Prostate gland (tissue), 2 donors: ENCODE results near the gene NDC80.

Experiments used
- POLR2AphosphoS5 ChIP-seq: sonication (generic); formaldehyde crosslinking; IDR thresholded peaks from one replicate; pipeline ENCODE4 v1.6.1; 2017; ENCODE audit warnings: antibody characterized with exemption
- TF ChIP-seq, protein P1 (sequence below), 4 experiments: fragments of 200-600 bp in 2 of 4; fragments of 450-650 bp in 2 of 4; sonication (generic) in 2 of 4; IDR thresholded peaks; 1 replicate in 3 of 4; 2 replicates in 1 of 4; pipeline ENCODE4 v1.5.1; 2016 to 2019; ENCODE audit warnings: antibody characterized with exemption in 4 of 4, mild to moderate bottlenecking in 2 of 4, moderate library complexity in 2 of 4

DNA sequence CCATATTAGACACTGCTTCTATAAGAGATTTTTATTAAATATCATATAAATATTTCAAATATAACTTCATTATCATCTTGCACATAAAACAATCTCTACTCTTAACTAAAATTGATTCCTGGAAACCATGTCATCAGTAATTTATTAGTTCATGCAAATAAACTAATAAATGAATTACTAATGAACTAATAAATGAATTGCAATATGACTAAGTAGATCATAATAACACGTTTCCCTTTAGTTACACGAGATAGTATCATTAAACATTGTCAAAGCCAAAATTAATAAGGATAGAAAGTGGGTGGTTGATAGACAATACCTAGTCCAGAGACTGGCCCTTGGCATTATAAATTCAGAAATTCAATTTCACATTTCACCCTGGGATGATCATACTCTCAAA lies 26.2 kb upstream of the NDC80 start:
- TF ChIP-seq, protein P1, sequence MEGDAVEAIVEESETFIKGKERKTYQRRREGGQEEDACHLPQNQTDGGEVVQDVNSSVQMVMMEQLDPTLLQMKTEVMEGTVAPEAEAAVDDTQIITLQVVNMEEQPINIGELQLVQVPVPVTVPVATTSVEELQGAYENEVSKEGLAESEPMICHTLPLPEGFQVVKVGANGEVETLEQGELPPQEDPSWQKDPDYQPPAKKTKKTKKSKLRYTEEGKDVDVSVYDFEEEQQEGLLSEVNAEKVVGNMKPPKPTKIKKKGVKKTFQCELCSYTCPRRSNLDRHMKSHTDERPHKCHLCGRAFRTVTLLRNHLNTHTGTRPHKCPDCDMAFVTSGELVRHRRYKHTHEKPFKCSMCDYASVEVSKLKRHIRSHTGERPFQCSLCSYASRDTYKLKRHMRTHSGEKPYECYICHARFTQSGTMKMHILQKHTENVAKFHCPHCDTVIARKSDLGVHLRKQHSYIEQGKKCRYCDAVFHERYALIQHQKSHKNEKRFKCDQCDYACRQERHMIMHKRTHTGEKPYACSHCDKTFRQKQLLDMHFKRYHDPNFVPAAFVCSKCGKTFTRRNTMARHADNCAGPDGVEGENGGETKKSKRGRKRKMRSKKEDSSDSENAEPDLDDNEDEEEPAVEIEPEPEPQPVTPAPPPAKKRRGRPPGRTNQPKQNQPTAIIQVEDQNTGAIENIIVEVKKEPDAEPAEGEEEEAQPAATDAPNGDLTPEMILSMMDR (IDR thresholded peaks at IDR 0.05), result no peak
- TF ChIP-seq POLR2AphosphoS5, result no peak
